Lower leg skin (tissue), 4 donors: ENCODE data around the gene RIMS4. TPM values are rescaled to one million over a fixed set of nuclear protein-coding genes. Genes with fewer than 3 reads are reported as not detected.
"Not testable (repeated sequence)": the region's sequence is repeated elsewhere in the genome, so short reads cannot be mapped to it uniquely, and the experiment has no call there.

ENCODE experiments used
- DNase-seq, 2 donors: peaks; one replicate each; pipeline ENCODE4 v3.0.0-alpha.2; 2019; ENCODE audit warnings: low spot score in 2 of 2
- H3K4me3 ChIP-seq: fragments of 200-600 bp; sonication (generic); 2 replicates; pipeline ENCODE4 v1.5.1; 2017; ENCODE audit warnings: mild to moderate bottlenecking, low read depth; ENCODE audit not compliant: poor library complexity, severe bottlenecking
- POLR2A ChIP-seq, 2 donors: fragments of 450-650 bp; IDR thresholded peaks; one replicate each; pipeline ENCODE4 v1.6.1; 2016 to 2017; ENCODE audit warnings: antibody characterized with exemption in 2 of 2, mild to moderate bottlenecking in 1 of 2, moderate library complexity in 1 of 2
- whole genome bisulfite sequencing, 2 donors: methylation state at CpG; one replicate each; pipeline ENCODE4 v1.1.5; 2018; 5-methylcytosine and 5-hydroxymethylcytosine counted together
- intact Hi-C: fragments of 100-400 bp; cut with DNase I; formaldehyde crosslinking; loops from one replicate; pipeline ENCODE4 v1.15.0; 2023; ENCODE audit warnings: low total_unique reads
- total RNA-seq, 4 donors: library from RNA; depleted of rRNA; stranded (reverse); fragments of >200 nt; gene quantifications; one replicate each; pipeline ENCODE4 v1.1.0, GENCODE V29; 2016
- TF ChIP-seq, protein P1 (sequence below), 3 donors: fragments of 450-650 bp; IDR thresholded peaks; one replicate each; pipeline ENCODE4 v1.5.1; 2016; ENCODE audit warnings: antibody characterized with exemption in 3 of 3, mild to moderate bottlenecking in 3 of 3, moderate library complexity in 2 of 3

Gene RIMS4
- total RNA-seq, 4 donors from 2014 or later: 0.12 to 0.91 (median 0.39) TPM; not detected in 1

DNA sequence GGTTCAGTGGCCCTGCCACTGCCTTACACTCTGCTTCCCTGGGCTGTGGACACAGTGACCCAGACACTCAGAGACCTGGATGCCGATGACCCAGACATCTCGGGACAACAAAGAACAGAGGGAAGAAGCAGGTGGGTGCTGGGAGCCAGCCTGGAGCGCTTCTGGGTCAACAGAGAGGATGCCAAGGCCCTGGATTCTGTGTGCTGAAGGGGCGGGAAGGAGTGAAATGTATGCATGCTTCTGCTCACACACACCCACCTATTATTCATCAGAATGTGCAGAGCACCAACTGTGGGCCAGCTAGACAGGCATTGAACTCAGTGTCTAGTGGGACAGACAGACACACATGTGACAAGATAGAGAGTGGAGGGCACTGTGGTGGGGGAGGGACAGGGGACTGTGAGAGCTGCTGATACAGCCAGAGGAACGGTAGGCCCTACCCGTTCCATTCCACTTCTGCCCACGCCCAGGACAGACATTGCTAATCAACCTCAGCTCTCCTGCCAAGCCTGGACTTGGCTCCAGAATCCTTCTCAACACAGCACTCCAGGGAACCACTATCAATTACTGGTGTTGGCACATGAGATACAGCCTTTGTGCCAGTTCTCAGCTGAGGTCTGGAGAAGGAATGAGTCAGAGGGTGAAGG, 44.5 kb downstream of the RIMS4 start:
- DNase-seq: no peak
- H3K4me3 ChIP-seq: no peak overlapping the region
- intact Hi-C loops: no loop called here
- 30 to 39% methylated on average over 7 of the region's 7 CpGs for WGBS, 2 donors
- TF ChIP-seq, protein P1, sequence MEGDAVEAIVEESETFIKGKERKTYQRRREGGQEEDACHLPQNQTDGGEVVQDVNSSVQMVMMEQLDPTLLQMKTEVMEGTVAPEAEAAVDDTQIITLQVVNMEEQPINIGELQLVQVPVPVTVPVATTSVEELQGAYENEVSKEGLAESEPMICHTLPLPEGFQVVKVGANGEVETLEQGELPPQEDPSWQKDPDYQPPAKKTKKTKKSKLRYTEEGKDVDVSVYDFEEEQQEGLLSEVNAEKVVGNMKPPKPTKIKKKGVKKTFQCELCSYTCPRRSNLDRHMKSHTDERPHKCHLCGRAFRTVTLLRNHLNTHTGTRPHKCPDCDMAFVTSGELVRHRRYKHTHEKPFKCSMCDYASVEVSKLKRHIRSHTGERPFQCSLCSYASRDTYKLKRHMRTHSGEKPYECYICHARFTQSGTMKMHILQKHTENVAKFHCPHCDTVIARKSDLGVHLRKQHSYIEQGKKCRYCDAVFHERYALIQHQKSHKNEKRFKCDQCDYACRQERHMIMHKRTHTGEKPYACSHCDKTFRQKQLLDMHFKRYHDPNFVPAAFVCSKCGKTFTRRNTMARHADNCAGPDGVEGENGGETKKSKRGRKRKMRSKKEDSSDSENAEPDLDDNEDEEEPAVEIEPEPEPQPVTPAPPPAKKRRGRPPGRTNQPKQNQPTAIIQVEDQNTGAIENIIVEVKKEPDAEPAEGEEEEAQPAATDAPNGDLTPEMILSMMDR (IDR thresholded peaks at IDR 0.05): no peak
- no peak for TF ChIP-seq POLR2A (IDR thresholded peaks at IDR 0.05)

DNA sequence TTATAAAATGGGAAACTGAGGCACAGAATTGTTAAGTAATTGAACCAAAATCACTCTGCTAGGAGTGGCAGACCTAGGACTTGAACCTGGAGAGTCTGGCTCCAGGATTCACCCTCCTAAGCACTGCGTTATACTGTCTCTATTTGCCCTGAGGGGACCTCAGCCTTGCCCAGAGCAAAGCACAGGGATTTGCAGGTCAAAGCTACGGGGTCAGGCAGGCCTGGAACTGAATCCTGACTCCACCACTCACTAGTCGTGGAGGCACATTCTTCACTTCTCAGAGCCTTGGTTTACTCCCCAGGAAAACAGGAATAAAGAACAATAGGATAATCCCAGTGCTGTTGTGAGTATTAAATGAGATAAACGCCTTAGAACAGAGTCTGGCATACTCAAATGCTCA, 45.3 kb downstream of the RIMS4 start:
- H3K4me3 ChIP-seq: no peak overlapping the region
- 52 to 54% methylated on average over 4 of the region's 4 CpGs for WGBS, 2 donors
- DNase-seq: no peak
- intact Hi-C loops: no loop called here
- no peak for TF ChIP-seq POLR2A (IDR thresholded peaks at IDR 0.05)
- TF ChIP-seq, protein P1 (IDR thresholded peaks at IDR 0.05): no peak

DNA sequence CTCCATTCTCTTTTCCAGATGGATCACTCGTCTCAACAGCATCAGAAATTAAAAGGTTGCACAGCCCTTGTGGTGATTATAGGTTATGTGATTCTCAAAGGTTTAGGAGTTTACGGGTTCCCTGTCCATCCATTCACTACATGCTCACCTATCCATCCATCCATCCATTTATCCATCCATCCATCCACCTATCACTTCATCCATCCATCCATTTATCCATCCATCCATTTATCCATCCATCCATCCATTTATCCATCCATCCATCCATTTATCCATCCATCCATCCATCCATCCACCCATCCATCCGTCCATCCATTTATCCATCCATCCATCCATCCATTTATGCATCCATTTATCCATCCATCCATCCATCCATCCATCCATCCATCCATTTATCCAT, 46.5 kb downstream of the RIMS4 start:
- H3K4me3 ChIP-seq, intact Hi-C loops, DNase-seq: not testable (repeated sequence)
- 81 to 91% methylated on average over 3 of the region's 3 CpGs for WGBS, 2 donors

DNA sequence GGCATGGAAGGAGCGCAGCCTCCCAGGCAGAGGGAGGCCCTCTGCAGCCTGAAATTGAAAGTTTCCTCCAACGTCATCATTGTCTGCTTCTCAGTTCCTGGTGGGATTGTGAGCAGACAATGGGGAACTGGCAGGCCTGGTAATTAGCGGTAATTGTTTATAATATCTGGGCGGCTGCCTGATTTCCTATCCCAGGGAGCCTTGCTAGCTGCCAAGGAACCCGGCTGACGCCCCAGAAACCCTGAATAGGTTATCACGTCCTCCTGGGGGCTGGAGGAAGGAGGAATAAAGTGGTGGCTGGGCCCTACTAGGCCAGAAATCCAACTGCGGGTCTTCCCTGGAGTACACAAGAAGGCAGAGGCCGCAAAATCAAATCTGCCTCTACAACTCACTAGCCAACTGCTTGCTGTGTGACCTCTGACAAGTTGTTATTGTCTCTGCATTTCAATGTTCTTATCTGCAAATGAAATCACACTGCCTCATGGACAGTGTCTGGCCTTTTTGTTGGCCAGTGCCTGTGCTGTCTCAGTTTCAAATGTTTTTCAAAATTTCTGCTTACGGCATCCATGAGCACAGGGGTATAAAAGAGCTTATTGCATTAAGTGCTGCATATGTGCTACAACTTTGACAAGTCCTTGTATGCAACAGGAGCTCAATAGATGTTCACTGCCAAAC, 47.7 kb downstream of the RIMS4 start:
- TF ChIP-seq, protein P1 (IDR thresholded peaks at IDR 0.05): no peak
- no peak for TF ChIP-seq POLR2A (IDR thresholded peaks at IDR 0.05)
- no peak for DNase-seq
- intact Hi-C loops: no loop called here
- no peak overlapping the region for H3K4me3 ChIP-seq
- 65 to 70% methylated on average over 10 of the region's 10 CpGs for WGBS, 2 donors

DNA sequence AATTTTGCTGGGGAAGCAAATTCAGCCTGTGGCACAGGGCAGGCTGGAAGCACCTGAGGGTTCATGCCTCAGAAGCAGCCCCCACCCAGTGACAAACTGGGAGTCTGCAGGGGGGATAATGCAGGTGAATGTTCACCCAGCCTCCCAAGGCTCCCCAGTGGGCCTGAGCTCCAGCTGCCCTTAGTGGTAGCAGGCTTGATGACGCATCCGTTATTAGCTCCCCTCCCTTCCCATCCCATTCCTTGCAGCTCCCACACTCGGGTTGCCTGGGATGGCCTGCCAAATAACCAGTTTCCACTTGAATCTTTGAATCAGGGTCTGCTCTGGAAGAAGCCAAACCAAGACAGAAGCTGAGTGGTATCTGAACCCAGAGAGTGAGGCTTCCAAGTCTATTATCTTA, 48.9 kb downstream of the RIMS4 start:
- intact Hi-C loops: no loop called here
- no peak overlapping the region for H3K4me3 ChIP-seq
- TF ChIP-seq, protein P1 (IDR thresholded peaks at IDR 0.05): no peak
- TF ChIP-seq POLR2A (IDR thresholded peaks at IDR 0.05): no peak
- no peak for DNase-seq
- 48 to 57% methylated on average over 3 of the region's 3 CpGs for WGBS, 2 donors

DNA sequence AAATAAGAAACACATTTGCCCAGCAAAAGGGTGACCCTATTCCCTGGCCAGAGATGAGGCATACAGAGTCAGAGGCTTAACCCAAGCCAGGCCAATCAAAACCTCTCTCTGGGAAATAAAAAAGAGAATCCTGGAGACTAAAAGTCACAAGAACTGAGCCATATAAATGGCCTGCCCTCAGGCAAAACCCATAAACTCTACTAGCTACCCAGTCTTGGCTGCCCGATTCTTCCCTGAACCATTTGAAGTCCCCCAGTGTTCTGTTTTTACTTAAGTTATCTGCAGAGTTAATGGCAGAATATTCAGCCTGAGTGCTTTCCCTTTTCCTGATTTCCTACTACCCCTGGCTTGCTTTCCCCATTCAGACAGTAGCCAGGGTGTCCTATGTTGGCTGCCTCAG, 50.8 kb downstream of the RIMS4 start:
- no peak for TF ChIP-seq POLR2A (IDR thresholded peaks at IDR 0.05)
- TF ChIP-seq, protein P1 (IDR thresholded peaks at IDR 0.05): no peak
- no peak for DNase-seq
- WGBS, 2 donors: 50 to 56% methylated on average over 1 of the region's 1 CpG
- H3K4me3 ChIP-seq: no peak overlapping the region
- intact Hi-C loops: no loop called here
